HG03442 (cell line): ENCODE measurements around the gene SCYL3.

Source experiments
- ATAC-seq: cut with Tn5 transposase; IDR thresholded peaks from one replicate; pipeline ENCODE4 v1.9.1; 2021; ENCODE audit warnings: mild to moderate bottlenecking, moderate library complexity; ENCODE audit not compliant: unreplicated experiment

The SCYL3 gene

GRCh38 chr1:169901115-169901514, 7.4 kb upstream of the SCYL3 start:
- no peak for ATAC-seq

GRCh38 chr1:169900571-169900970, 6.9 kb upstream of the SCYL3 start:
- no peak for ATAC-seq

GRCh38 chr1:169899519-169900217, 6.0 kb upstream of the SCYL3 start:
- no peak for ATAC-seq

GRCh38 chr1:169896013-169896412, 2.3 kb upstream of the SCYL3 start:
- ATAC-seq, result no peak

GRCh38 chr1:169894424-169895145, 889 bp upstream of the SCYL3 start:
- ATAC-seq, result no peak

GRCh38 chr1:169892927-169893644, 610 bp downstream of the SCYL3 start:
- no peak for ATAC-seq

GRCh38 chr1:169892176-169892926, 1.3 kb downstream of the SCYL3 start:
- ATAC-seq, result no peak

- ATAC-seq, result no peak
These were observed 2.2 kb downstream of the SCYL3 start for GRCh38 chr1:169891539-169891885.

- ATAC-seq, result no peak
These were observed 2.7 kb downstream of the SCYL3 start for GRCh38 chr1:169890761-169891538.

- no peak for ATAC-seq
These were observed 3.8 kb downstream of the SCYL3 start for GRCh38 chr1:169889871-169890270.

- ATAC-seq, result no peak
These were observed 6.8 kb downstream of the SCYL3 start for GRCh38 chr1:169886931-169887330.

GRCh38 chr1:169886422-169886821, 7.3 kb downstream of the SCYL3 start:
- no peak for ATAC-seq

GRCh38 chr1:169885207-169885606, 8.5 kb downstream of the SCYL3 start:
- no peak for ATAC-seq

GRCh38 chr1:169884634-169885033, 9.1 kb downstream of the SCYL3 start:
- ATAC-seq, result no peak

GRCh38 chr1:169882039-169882511, 11.6 kb downstream of the SCYL3 start:
- ATAC-seq, result no peak

GRCh38 chr1:169879034-169879840, 14.5 kb downstream of the SCYL3 start:
- no peak for ATAC-seq

- no peak for ATAC-seq
These were observed 15.2 kb downstream of the SCYL3 start for GRCh38 chr1:169878498-169878897.

GRCh38 chr1:169877800-169878491, 15.8 kb downstream of the SCYL3 start:
- no peak for ATAC-seq

GRCh38 chr1:169874229-169874628, 19.5 kb downstream of the SCYL3 start:
- ATAC-seq, result no peak
